ENCODE measurements around the gene VPS51. TPM values are rescaled to one million over a fixed set of nuclear protein-coding genes. Genes with fewer than 3 reads are reported as not detected.

Gene VPS51
- total and polyA plus RNA-seq, 2 of the 13 experiments (the other 11 are each of a cell fraction or from before 2014, with no cell fraction given), result 76.3 to 90.6 TPM

- TF ChIP-seq, protein P1, sequence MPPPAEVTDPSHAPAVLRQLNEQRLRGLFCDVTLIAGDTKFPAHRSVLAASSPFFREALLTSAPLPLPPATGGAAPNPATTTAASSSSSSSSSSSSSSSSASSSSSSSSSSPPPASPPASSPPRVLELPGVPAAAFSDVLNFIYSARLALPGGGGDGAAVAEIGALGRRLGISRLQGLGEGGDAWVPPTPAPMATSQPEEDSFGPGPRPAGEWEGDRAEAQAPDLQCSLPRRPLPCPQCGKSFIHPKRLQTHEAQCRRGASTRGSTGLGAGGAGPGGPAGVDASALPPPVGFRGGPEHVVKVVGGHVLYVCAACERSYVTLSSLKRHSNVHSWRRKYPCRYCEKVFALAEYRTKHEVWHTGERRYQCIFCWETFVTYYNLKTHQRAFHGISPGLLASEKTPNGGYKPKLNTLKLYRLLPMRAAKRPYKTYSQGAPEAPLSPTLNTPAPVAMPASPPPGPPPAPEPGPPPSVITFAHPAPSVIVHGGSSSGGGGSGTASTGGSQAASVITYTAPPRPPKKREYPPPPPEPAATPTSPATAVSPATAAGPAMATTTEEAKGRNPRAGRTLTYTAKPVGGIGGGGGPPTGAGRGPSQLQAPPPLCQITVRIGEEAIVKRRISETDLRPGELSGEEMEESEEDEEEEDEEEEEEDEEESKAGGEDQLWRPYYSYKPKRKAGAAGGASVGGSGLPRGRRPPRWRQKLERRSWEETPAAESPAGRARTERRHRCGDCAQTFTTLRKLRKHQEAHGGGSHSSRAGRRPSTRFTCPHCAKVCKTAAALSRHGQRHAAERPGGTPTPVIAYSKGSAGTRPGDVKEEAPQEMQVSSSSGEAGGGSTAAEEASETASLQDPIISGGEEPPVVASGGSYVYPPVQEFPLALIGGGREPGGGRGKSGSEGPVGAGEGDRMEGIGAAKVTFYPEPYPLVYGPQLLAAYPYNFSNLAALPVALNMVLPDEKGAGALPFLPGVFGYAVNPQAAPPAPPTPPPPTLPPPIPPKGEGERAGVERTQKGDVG (CRISPR knock-in tag; IDR thresholded peaks at IDR 0.05; ENCODE audit: borderline replicate concordance), result no peak
- no peak for TF ChIP-seq ZFY (CRISPR knock-in tag; IDR thresholded peaks at IDR 0.05)
- no peak for TF ChIP-seq ZNF709 (CRISPR knock-in tag; IDR thresholded peaks at IDR 0.05)
- TF ChIP-seq ZNF33A (CRISPR knock-in tag; IDR thresholded peaks at IDR 0.05; ENCODE audit: borderline replicate concordance), result no peak
- no peak for TF ChIP-seq MEIS2 (CRISPR knock-in tag; IDR thresholded peaks at IDR 0.05)
- TF ChIP-seq FOXA1 (IDR thresholded peaks at IDR 0.05), result no peak
- no peak for TF ChIP-seq FOXA1 (CRISPR knock-in tag; IDR thresholded peaks at IDR 0.05)
- TF ChIP-seq ZBTB7A (CRISPR knock-in tag; IDR thresholded peaks at IDR 0.05), result peak; percentile 60; the same call in 1 of the 2 replicates
- no peak for TF ChIP-seq RNF2 (conservative IDR thresholded peaks at IDR 0.05; ENCODE audit: low read depth)
- no peak for TF ChIP-seq SAFB2 (CRISPR knock-in tag; IDR thresholded peaks at IDR 0.05; ENCODE audit: borderline replicate concordance, low read depth)
- no peak for TF ChIP-seq HBP1 (CRISPR knock-in tag; IDR thresholded peaks at IDR 0.05; ENCODE audit: low read depth)
- TF ChIP-seq XRCC5 (optimal IDR thresholded peaks at IDR 0.05; ENCODE audit: low read length), result no peak
- no peak for TF ChIP-seq GTF2F1 (IDR thresholded peaks at IDR 0.05; ENCODE audit: low read length)
- TF ChIP-seq ZNF792 (CRISPR knock-in tag; IDR thresholded peaks at IDR 0.05), result 0 out of 2 replicates have a peak, but pooled peaks have one; percentile 38
- no peak for TF ChIP-seq CENPX (CRISPR knock-in tag; IDR thresholded peaks at IDR 0.05)
- TF ChIP-seq ZNF343 (CRISPR knock-in tag; IDR thresholded peaks at IDR 0.05), result no peak
- no peak for TF ChIP-seq ZNF713 (CRISPR knock-in tag; IDR thresholded peaks at IDR 0.05)
- TF ChIP-seq, protein P2, sequence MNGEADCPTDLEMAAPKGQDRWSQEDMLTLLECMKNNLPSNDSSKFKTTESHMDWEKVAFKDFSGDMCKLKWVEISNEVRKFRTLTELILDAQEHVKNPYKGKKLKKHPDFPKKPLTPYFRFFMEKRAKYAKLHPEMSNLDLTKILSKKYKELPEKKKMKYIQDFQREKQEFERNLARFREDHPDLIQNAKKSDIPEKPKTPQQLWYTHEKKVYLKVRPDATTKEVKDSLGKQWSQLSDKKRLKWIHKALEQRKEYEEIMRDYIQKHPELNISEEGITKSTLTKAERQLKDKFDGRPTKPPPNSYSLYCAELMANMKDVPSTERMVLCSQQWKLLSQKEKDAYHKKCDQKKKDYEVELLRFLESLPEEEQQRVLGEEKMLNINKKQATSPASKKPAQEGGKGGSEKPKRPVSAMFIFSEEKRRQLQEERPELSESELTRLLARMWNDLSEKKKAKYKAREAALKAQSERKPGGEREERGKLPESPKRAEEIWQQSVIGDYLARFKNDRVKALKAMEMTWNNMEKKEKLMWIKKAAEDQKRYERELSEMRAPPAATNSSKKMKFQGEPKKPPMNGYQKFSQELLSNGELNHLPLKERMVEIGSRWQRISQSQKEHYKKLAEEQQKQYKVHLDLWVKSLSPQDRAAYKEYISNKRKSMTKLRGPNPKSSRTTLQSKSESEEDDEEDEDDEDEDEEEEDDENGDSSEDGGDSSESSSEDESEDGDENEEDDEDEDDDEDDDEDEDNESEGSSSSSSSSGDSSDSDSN (CRISPR knock-in tag; IDR thresholded peaks at IDR 0.05), result no peak
- TF ChIP-seq ZBTB10 (CRISPR knock-in tag; IDR thresholded peaks at IDR 0.05; ENCODE audit: borderline replicate concordance), result no peak
- TF ChIP-seq ZNF143 (CRISPR knock-in tag; IDR thresholded peaks at IDR 0.05), result peak; percentile 59; the same call in 1 of the 2 replicates
- TF ChIP-seq FOXA3 (CRISPR knock-in tag; IDR thresholded peaks at IDR 0.05), result peak; percentile 17; the same call in 1 of the 2 replicates
Measured at GRCh38 chr11:65059959-65060824, 35.8 kb upstream of the VPS51 start (continued).
